Measurements from ENCODE around the gene ZBBX.

ZBBX gene

DNA sequence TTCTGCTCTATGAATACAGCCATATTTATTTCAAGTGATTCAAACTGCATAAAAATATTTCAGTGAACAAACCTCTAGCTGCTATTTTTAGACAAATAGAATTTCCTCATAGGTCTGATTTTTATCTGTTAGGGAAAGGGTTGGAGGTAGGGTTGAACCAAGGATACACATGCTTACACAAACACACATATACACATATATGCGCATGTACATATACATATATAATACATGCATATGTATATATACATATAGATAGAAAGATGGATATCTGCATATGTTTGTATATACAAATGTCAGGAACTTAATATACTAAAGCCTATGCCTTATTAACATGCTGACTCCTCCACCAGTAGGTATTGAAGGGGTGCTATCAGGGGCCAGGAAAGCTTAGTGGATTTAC lies 18.1 kb downstream of the ZBBX start:
- no peaks in the 10 kb centered on the region for H3K27me3 ChIP-seq (ENCODE audit: control insufficient read depth, insufficient read depth, low read length)
- H3K9me3 ChIP-seq (ENCODE audit: control insufficient read depth, insufficient read depth, low read length) = no peaks in the 10 kb centered on the region
- no peaks in the 10 kb centered on the region for H3K36me3 ChIP-seq (ENCODE audit: control insufficient read depth, insufficient read depth, low read length)
- no peak overlapping the region for H3K4me3 ChIP-seq (ENCODE audit: low read depth, low read length)
- H3K4me1 ChIP-seq (ENCODE audit: control insufficient read depth, insufficient read depth, low read length) = no peaks in the 10 kb centered on the region
- H3K27ac ChIP-seq (ENCODE audit: low read depth, low read length) = no peak overlapping the region
- H3K9ac ChIP-seq (ENCODE audit: low read depth, low read length) = no peak overlapping the region

- H3K27ac ChIP-seq (ENCODE audit: low read depth, low read length) = no peak overlapping the region
- H3K9me3 ChIP-seq (ENCODE audit: control insufficient read depth, insufficient read depth, low read length) = no peaks in the 10 kb centered on the region
- H3K9ac ChIP-seq (ENCODE audit: low read depth, low read length) = no peak overlapping the region
- H3K4me3 ChIP-seq (ENCODE audit: low read depth, low read length) = no peak overlapping the region
- no peaks in the 10 kb centered on the region for H3K4me1 ChIP-seq (ENCODE audit: control insufficient read depth, insufficient read depth, low read length)
- H3K36me3 ChIP-seq (ENCODE audit: control insufficient read depth, insufficient read depth, low read length) = no peaks in the 10 kb centered on the region
- H3K27me3 ChIP-seq (ENCODE audit: control insufficient read depth, insufficient read depth, low read length) = no peaks in the 10 kb centered on the region
Observed at GRCh38 chr3:167361306-167361705, 18.8 kb downstream of the ZBBX start.

DNA sequence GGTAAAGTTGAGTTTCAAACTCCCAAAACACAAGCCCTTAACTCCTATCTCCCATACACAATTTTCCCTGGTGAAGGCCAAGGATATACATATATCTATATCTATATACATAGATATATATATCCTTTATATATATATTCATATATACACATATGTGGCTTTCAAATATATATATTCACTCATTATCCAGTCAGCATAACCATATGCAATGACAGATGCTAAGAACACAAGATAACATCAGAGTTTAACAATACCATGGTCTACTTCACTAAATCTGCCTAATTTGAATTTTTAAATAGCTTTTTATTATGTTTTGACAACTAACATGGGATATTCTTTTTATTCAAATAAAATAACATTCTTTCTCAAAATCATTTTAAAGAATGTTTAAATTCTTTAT lies 24.7 kb downstream of the ZBBX start:
- no peaks in the 10 kb centered on the region for H3K27me3 ChIP-seq (ENCODE audit: control insufficient read depth, insufficient read depth, low read length)
- H3K36me3 ChIP-seq (ENCODE audit: control insufficient read depth, insufficient read depth, low read length) = no peaks in the 10 kb centered on the region
- no peaks in the 10 kb centered on the region for H3K4me1 ChIP-seq (ENCODE audit: control insufficient read depth, insufficient read depth, low read length)
- no peak overlapping the region for H3K27ac ChIP-seq (ENCODE audit: low read depth, low read length)
- no peak overlapping the region for H3K4me3 ChIP-seq (ENCODE audit: low read depth, low read length)
- no peaks in the 10 kb centered on the region for H3K9me3 ChIP-seq (ENCODE audit: control insufficient read depth, insufficient read depth, low read length)
- no peak overlapping the region for H3K9ac ChIP-seq (ENCODE audit: low read depth, low read length)

GRCh38 chr3:167354751-167355150 lies 25.3 kb downstream of the ZBBX start:
- Histone ChIP-seq H3K27ac (ENCODE audit: low read depth, low read length) (no peak overlapping the region), H3K27me3 (ENCODE audit: control insufficient read depth, insufficient read depth, low read length) (no peaks in the 10 kb centered on the region), H3K4me1 (ENCODE audit: control insufficient read depth, insufficient read depth, low read length) (no peaks in the 10 kb centered on the region), H3K36me3 (ENCODE audit: control insufficient read depth, insufficient read depth, low read length) (no peaks in the 10 kb centered on the region), H3K9ac (ENCODE audit: low read depth, low read length) (no peak overlapping the region), H3K9me3 (ENCODE audit: control insufficient read depth, insufficient read depth, low read length) (no peaks in the 10 kb centered on the region), H3K4me3 (ENCODE audit: low read depth, low read length) (no peak overlapping the region)

GRCh38 chr3:167350245-167350862 lies 29.7 kb downstream of the ZBBX start:
- H3K27me3 ChIP-seq (ENCODE audit: control insufficient read depth, insufficient read depth, low read length) = no peaks in the 10 kb centered on the region
- no peak overlapping the region for H3K27ac ChIP-seq (ENCODE audit: low read depth, low read length)
- H3K9me3 ChIP-seq (ENCODE audit: control insufficient read depth, insufficient read depth, low read length) = no peaks in the 10 kb centered on the region
- no peak overlapping the region for H3K4me3 ChIP-seq (ENCODE audit: low read depth, low read length)
- H3K4me1 ChIP-seq (ENCODE audit: control insufficient read depth, insufficient read depth, low read length) = no peaks in the 10 kb centered on the region
- no peak overlapping the region for H3K9ac ChIP-seq (ENCODE audit: low read depth, low read length)
- H3K36me3 ChIP-seq (ENCODE audit: control insufficient read depth, insufficient read depth, low read length) = no peaks in the 10 kb centered on the region

DNA sequence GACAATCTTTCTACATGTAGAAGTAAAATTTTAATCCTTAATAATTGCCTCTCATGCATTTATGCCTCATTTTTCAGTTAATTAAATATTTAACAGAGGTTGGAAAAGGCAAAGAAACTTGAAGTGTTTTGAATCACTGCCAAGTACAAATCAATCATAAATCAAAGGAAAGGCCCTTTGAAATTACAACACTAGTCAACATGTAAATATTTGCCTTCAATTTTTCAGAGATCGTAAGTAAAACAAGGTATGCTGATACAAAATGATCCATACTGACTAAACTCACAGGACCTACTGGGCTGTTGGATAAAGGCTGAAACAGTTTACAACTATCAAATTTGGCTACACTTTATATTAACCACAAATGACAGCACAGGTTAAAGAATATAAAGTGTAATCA lies 33.9 kb downstream of the ZBBX start:
- Histone ChIP-seq H3K9ac (ENCODE audit: low read depth, low read length) (no peak overlapping the region), H3K4me1 (ENCODE audit: control insufficient read depth, insufficient read depth, low read length) (no peaks in the 10 kb centered on the region), H3K36me3 (ENCODE audit: control insufficient read depth, insufficient read depth, low read length) (no peaks in the 10 kb centered on the region), H3K9me3 (ENCODE audit: control insufficient read depth, insufficient read depth, low read length) (no peaks in the 10 kb centered on the region), H3K27me3 (ENCODE audit: control insufficient read depth, insufficient read depth, low read length) (no peaks in the 10 kb centered on the region), H3K4me3 (ENCODE audit: low read depth, low read length) (no peak overlapping the region), H3K27ac (ENCODE audit: low read depth, low read length) (no peak overlapping the region)

GRCh38 chr3:167330993-167331785 lies 48.9 kb downstream of the ZBBX start:
- Histone ChIP-seq H3K36me3 (ENCODE audit: control insufficient read depth, insufficient read depth, low read length) (no peaks in the 10 kb centered on the region), H3K4me1 (ENCODE audit: control insufficient read depth, insufficient read depth, low read length) (no peaks in the 10 kb centered on the region), H3K27ac (ENCODE audit: low read depth, low read length) (no peak overlapping the region), H3K9ac (ENCODE audit: low read depth, low read length) (no peak overlapping the region), H3K4me3 (ENCODE audit: low read depth, low read length) (no peak overlapping the region), H3K27me3 (ENCODE audit: control insufficient read depth, insufficient read depth, low read length) (no peaks in the 10 kb centered on the region), H3K9me3 (ENCODE audit: control insufficient read depth, insufficient read depth, low read length) (no peaks in the 10 kb centered on the region)

GRCh38 chr3:167323572-167323971 lies 56.5 kb downstream of the ZBBX start:
- H3K27ac ChIP-seq (ENCODE audit: low read depth, low read length) = no peak overlapping the region
- no peak overlapping the region for H3K9ac ChIP-seq (ENCODE audit: low read depth, low read length)
- H3K9me3 ChIP-seq (ENCODE audit: control insufficient read depth, insufficient read depth, low read length) = no peaks in the 10 kb centered on the region
- H3K27me3 ChIP-seq (ENCODE audit: control insufficient read depth, insufficient read depth, low read length) = no peaks in the 10 kb centered on the region
- H3K4me3 ChIP-seq (ENCODE audit: low read depth, low read length) = no peak overlapping the region
- H3K36me3 ChIP-seq (ENCODE audit: control insufficient read depth, insufficient read depth, low read length) = no peaks in the 10 kb centered on the region
- no peaks in the 10 kb centered on the region for H3K4me1 ChIP-seq (ENCODE audit: control insufficient read depth, insufficient read depth, low read length)

GRCh38 chr3:167318996-167319615 lies 61.0 kb downstream of the ZBBX start:
- Histone ChIP-seq H3K9me3 (ENCODE audit: control insufficient read depth, insufficient read depth, low read length) (no peaks in the 10 kb centered on the region), H3K4me1 (ENCODE audit: control insufficient read depth, insufficient read depth, low read length) (no peaks in the 10 kb centered on the region), H3K9ac (ENCODE audit: low read depth, low read length) (no peak overlapping the region), H3K36me3 (ENCODE audit: control insufficient read depth, insufficient read depth, low read length) (no peaks in the 10 kb centered on the region), H3K4me3 (ENCODE audit: low read depth, low read length) (no peak overlapping the region), H3K27ac (ENCODE audit: low read depth, low read length) (no peak overlapping the region), H3K27me3 (ENCODE audit: control insufficient read depth, insufficient read depth, low read length) (no peaks in the 10 kb centered on the region)

DNA sequence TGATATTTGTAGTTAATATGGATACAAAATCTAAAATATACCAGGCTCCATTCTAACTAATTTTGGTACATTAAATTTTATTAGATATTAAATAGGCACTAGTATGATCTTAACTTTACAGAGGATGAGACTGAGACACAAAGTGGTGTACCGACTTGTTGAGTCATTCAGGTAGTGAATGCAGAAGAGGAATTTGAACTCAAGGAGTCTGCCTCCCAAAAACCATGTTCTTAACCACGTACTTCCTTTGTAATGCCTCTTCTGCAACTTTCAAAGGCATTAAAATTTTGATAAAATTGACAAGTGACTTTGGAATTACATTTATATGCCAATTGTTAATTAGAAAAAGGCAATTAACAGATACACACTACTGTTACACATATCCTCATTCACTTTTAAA lies 61.8 kb downstream of the ZBBX start:
- Histone ChIP-seq H3K36me3 (ENCODE audit: control insufficient read depth, insufficient read depth, low read length) (no peaks in the 10 kb centered on the region), H3K4me3 (ENCODE audit: low read depth, low read length) (no peak overlapping the region), H3K27ac (ENCODE audit: low read depth, low read length) (no peak overlapping the region)

GRCh38 chr3:167306319-167306718 lies 73.8 kb downstream of the ZBBX start:
- no peak overlapping the region for H3K9ac ChIP-seq (ENCODE audit: low read depth, low read length)
- H3K27me3 ChIP-seq (ENCODE audit: control insufficient read depth, insufficient read depth, low read length) = no peaks in the 10 kb centered on the region
- H3K4me3 ChIP-seq (ENCODE audit: low read depth, low read length) = no peak overlapping the region
- H3K36me3 ChIP-seq (ENCODE audit: control insufficient read depth, insufficient read depth, low read length) = no peaks in the 10 kb centered on the region
- no peaks in the 10 kb centered on the region for H3K9me3 ChIP-seq (ENCODE audit: control insufficient read depth, insufficient read depth, low read length)
- 0 out of 2 replicates have a peak, but pooled peaks cover 4% of the 10 kb centered on the region for H3K4me1 ChIP-seq (ENCODE audit: control insufficient read depth, insufficient read depth, low read length)
- no peak overlapping the region for H3K27ac ChIP-seq (ENCODE audit: low read depth, low read length)

More for the DNA sequence above, 61.8 kb downstream of the ZBBX start:
- no peaks in the 10 kb centered on the region for H3K4me1 ChIP-seq (ENCODE audit: control insufficient read depth, insufficient read depth, low read length)
- no peaks in the 10 kb centered on the region for H3K9me3 ChIP-seq (ENCODE audit: control insufficient read depth, insufficient read depth, low read length)
- H3K9ac ChIP-seq (ENCODE audit: low read depth, low read length) = no peak overlapping the region
- H3K27me3 ChIP-seq (ENCODE audit: control insufficient read depth, insufficient read depth, low read length) = no peaks in the 10 kb centered on the region

Measured in HUES48 (cell line).